IPS DF 19.7 (cell line): Measurements from ENCODE around the gene LSM3.
A peak's percentile ranks its signal among the peaks of the same experiment; 100 is the strongest.

Source experiments
- DNase-seq: peaks from one replicate; pipeline ENCODE4 v3.0.0-alpha.2; 2013; ENCODE audit warnings: low read depth, low spot score

The LSM3 gene

DNA sequence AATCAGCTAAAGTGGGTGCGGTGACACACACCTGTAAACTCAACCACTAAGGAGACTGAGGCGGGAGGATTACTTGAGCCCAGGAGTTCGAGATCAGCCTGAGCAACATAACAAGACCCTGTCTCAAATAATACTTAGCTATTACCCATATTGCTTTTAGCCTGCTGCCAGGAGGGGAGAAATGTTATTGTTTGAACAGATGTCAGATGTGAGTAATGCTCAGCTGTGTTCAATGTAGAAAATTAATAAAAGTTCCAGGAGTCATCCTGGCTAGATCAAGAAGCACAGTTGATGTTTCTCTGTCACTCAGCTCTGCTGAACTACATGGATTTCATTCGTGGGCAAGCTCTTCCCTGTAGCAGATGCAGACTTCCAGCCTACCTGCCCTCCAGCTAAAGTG, 22.2 kb downstream of the LSM3 start:
- no peak for DNase-seq

DNA sequence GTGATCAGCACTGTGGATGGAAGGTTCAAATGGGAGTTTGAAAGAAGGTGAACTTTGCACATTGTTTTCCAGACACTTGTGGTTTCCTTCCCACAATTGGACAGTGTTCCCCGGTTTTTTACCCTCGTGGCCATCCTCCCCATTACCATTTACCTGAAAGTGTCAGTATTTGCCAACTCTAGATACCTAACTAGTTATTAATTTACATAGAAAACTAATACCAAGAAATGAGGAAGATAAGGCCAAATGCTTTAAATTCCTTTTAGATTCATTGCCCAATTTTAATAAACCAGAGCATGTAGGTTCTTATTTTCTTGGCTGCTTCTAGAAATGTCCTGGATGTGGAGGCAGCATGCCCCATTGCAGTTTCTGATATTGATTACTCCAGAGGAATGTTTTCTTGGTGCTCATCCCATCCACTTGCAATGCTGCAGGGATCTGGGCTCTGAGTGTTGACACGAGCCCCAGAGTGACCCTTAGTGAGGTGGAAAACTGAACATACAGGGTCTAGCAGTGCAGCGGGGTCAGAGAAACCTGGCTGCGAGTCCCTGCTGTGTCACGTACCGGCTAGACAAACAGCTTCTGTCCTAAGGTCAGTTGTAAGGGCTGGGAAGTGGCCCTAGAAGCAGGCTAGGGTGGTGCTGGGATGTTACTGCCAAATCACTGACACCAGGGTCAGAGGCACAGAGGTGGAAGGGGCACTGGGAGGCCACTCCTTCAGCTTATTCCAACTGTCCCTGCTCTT, 23.5 kb downstream of the LSM3 start:
- DNase-seq = no peak

DNA sequence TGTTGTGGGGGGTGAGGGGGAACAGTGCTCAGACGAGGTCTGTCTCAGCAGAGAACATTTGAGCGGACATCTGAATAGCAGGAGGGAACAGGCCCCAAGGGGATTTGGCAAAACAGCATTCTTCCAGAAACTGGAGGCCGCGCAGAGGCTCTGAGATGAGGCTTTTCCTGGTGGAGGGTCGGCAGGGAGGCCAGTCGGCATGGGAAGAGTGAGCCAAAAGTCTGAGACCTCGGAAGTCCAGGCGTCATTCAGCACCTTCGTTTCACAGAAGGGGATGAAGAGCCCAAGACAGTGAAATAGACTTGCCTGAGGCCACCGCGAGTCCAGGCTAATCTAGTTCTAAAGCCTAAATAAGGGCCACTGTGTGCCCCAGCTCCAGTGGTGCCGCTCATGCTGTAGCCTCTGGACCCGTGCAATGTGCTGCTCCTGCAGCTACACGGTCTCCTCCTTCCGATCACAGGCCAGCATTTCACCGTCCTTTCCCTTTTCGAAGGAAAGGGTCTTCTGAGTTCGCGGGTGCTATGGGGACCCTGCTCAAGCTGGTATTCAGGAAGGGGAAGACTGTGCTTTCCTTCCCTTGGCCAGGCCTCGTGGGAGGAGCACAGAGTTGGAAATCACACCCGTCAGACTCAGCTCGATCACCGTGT, 24.4 kb downstream of the LSM3 start:
- DNase-seq = no peak

DNA sequence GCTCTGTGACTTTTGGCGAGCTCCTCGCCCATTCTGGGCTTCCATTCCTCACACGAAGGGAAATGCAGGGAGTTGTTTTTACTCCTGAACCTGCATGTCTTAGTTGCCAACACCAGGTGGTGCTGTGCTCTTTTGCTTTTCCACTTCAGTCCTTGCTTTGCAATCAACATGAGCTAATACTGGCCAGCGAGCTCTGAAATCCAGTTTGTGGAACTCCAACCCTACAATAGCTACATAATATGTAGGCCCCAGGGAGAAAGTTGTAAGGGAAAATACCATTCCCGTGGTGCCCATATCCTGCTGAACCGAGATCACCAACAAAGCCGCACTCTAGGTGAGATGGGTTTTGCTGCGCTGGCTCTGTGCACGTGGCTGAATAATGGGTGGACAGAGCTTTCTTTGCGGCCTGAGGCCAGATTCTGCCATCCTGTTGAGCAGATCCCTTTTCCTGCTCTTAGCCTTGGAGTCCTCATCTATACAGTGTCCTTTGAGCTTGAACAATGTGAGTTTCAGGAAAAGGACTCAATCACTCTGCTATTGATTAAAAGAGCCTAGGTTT, 25.0 kb downstream of the LSM3 start:
- peak; percentile 45 for DNase-seq

DNA sequence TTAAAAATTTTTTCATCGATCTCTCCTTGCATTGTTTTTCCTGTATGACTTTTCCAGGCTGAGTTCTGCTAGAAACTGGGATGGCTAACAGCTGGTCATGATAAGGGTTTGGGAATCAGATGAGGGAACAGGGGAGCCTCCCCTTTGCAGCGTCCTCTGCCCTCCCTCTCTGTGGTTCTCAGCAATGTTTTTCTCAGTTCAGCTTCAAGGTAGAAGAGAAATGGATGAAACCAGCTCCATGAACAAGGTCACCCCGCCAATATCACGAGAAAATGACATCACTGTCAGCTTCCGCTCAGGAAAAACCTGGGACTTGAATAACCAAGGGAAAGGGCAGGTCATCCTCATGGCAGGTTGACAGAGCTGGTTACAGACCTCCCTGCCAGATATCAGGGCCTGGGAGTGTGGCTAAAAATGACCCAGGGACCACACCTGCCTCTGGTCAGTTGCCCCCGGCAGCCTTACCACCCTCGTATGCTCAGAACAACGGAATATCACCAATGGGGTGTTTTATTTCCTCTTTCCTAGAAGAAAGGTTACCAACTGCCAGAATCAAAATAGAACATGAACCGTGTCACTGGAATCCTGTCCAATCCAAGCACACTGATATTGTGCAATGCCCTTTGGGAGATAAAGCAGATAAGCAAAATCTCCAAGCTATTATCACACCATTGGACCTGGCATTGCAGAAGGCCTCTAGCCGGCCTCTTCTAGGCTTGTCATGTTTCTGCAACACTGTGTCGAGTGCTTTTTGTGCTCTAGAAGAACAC, 26.1 kb downstream of the LSM3 start:
- DNase-seq = no peak

DNA sequence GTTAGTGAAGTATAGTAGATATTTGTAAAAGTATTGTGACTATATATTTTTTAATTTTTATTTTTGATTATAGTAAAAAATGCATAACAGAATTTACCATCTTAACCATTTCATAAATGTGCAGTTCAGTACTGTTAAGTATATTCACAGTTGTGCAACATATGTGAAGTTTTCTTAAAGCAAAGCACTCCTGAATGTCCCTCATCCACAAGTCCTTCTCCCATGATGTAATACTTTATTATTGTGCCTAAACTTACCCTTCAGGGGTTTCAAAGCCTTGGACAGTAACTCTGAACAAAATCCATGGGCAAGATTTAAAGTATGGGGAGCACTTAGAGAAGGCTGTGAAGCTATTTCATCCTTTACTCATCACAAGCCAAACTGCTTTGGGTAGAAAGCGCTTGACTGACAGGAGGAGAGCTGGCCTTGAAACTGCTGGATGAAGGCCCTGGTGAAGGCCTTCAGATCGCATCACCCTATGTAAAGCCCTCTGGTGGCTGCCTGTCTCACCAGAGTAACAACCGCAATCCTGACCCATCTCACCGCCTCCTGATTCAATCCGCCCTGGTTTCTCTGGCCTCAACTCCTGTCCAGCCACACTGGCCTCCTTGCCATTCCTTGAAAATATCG, 28.0 kb downstream of the LSM3 start:
- DNase-seq = no peak

DNA sequence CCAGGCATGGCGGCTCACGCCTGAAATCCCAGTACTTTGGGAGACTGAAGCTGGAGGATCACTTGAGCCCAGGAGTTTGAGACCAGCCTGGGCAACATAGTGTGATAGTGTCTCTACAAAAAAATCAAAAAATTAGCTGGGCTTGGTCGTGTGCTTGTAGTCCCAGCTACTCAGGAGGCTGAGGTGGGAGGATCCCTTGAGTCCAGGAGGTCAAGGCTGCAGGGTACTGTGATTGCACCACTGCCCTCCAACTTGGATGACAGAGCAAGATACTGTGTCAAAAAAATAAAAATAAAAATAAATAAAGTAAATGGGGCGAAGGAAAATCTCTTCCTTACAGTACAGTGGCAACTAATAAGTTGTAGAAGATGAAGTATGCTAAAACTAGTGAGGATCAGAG, 29.6 kb downstream of the LSM3 start:
- no peak for DNase-seq

DNA sequence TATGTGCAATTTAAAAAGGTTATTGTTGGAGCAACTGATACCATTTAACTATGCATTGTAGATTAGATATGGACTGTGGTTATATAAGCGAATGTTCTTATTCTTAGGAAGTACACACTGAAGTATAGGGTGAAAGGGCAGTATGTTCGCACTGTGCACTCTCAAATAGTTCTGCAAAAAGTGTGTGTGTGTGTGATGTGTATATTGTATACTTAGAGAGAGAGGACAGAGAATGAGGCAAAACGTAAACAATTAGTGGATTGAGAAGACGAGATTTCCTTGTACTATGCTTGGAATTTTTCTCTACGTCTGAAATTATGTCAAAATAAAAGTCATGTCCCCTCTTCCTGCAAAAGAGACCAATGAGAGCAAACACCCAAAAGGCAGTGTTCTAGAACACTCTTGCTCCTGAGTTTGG, 30.4 kb downstream of the LSM3 start:
- DNase-seq = no peak

DNA sequence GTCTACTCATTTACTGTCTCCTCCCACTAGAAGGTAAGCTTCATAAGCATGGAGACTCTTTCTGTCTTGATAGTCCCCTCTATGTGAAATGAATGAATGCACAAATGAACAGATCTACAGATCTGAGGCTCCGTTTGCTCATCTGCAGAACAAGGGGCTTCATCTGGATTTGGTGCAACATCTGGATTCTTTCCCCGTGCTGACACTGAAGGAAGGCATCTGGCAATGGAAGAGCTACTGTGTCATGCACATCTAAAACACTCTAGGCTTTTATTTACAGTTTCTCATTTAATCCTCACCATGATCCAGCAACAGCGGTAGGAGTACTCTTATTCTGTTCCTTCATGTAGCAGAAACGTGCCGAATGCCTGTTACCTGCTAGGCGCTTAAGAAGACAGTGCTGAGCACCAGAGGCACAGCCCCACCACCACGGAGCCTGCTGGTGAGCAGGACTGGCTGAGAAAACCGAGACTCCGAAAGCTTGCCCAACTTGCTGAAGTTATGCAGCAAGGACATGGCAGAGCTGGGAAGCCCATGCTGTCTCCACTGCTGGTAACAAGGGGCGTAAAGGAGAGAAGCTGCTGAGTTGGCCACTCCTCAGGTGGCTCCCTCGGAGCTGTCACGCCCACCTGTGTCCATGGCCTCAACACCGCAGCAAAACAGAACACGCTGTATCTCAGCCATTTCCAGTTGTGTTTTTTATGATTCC, 31.1 kb downstream of the LSM3 start:
- DNase-seq = no peak

DNA sequence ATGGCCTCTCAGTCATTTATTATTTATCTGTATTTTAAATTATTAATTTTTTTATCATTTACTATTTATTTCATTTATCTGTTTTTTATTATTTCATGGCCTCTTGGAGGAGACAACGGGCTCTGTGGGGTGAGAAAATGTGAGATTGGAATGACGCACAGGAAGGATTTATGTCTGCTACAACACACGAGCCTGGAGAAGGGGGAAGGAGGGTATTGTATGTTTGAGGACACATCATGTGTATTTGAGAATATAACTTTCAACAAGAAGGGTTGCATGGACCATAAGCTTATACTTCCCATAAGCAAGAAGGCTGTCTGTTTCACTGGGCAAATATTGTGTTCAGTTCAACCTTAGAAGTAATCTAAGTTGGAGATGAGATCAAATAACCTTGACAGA, 31.7 kb downstream of the LSM3 start:
- no peak for DNase-seq

DNA sequence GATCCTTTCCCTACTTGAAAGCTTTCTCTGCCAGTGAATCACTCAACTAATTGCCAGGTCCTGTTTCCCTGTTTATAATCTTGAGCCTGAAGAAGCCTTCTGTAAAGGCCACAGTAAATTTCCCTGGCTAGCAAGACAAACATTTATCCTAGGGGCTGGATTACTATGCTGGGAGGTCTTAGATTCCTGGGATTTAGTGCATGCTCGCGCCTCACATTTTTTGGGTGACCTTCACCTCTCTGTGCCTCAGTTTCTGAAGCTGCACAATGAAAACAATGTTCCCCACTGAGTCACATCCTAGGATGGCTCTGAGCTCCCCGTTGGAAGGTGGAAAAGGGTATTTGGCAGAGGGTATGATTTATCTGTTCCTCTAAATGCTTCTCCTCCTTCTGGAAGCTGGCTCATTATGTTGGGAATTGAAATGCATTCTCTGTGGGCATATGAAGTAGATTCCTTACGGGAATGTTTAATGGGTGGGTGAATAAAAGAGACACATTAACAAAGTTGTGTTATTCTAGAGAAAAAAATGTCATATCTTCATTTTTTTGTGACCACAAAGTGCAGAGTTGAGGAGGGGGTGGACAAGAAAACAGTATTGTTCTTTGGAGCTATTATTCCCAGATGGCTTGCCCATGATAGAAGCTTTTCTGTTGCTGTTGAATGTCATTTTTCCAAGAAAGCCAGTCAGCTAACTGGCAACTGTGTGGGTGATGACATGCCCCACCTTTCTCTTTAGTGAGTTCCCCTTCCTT, 32.4 kb downstream of the LSM3 start:
- no peak for DNase-seq

DNA sequence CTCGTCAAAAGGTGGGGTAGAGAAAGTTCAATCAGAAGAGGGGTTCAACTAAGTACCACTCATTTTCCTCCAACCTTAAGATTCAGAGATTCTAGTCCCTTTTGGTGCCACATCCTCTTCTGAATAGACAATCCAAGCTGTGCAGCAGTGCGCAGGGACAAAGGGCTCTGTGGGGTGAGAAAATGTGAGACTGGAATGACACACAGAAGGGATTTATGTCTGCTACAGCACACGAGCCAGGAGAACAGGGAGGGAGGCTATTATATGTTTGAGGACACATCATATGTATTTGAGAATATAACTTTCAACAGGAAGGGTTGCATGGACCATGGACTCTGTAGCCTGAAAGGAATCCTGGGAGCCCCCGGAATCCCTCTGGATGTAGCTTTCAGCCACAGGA, 33.0 kb downstream of the LSM3 start:
- no peak for DNase-seq

DNA sequence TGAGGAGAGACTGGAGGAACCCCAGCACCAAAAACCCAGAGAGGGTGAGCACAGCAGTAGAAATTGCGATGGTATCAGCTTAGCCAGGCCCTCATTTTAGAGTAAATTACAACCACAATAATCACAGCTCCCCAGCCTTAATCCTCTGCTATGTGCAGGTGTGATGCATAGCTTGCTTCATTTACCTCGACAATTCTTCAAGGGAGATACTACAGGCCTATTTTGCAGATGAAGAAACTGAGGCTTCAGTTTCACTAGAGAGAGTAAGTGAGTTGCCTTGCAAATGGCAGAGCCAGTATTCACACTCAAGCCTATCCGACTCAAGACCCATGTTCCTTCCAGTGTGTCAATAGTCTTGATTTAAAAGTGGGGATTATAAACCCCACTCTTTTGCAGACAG, 33.4 kb downstream of the LSM3 start:
- DNase-seq = no peak

DNA sequence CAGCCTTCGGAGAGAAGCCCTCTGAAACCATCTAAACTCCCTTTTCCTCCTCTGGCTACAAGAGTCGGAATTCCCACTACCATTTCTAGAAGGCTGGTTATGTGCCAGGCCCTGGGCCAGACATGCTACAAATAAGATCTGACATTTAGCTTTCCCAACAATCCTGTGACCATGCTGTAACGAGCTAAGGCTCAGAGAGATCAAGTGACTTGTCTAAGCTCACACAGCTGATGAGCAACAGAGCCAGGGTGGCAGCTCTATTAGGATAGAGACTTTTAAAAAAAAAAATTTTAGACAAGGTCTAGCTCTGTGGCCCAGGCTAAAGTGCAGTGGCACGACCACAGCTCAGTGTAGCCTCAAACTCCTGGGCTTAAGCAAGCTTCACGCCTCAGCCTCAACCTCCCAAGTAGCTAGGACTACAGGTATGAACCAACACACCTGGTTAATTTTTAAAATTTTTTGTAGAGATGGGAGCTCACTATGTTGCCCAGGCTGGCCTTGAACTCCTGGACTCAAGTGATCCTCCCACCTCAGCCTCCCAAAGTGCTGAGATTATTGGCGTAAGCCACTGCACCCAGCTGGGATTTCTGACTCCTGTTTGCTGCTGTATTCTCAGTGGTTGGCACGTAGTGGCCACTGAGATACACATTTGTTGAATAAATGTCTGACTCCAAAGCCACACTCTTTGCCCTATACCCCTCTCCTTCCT, 34.6 kb downstream of the LSM3 start:
- no peak for DNase-seq

DNA sequence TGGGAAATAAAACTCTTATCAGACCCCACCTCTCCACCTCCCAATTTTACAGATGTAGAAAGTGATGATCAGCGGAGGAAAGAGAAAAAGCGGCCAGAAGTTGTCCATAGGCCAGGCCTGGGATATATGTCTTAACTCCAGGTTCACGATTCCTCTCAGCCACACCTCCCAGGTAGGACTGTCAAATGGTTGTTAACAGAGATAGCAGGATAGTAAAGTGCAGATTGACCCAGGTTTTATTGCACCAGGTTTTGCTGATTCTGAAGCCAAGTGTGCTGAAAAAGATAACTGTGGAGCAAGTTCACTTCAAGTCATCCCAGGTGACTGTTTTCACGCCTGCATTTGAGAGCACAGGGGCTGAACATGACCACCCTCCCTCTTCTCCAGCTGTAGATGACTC, 36.1 kb downstream of the LSM3 start:
- no peak for DNase-seq

DNA sequence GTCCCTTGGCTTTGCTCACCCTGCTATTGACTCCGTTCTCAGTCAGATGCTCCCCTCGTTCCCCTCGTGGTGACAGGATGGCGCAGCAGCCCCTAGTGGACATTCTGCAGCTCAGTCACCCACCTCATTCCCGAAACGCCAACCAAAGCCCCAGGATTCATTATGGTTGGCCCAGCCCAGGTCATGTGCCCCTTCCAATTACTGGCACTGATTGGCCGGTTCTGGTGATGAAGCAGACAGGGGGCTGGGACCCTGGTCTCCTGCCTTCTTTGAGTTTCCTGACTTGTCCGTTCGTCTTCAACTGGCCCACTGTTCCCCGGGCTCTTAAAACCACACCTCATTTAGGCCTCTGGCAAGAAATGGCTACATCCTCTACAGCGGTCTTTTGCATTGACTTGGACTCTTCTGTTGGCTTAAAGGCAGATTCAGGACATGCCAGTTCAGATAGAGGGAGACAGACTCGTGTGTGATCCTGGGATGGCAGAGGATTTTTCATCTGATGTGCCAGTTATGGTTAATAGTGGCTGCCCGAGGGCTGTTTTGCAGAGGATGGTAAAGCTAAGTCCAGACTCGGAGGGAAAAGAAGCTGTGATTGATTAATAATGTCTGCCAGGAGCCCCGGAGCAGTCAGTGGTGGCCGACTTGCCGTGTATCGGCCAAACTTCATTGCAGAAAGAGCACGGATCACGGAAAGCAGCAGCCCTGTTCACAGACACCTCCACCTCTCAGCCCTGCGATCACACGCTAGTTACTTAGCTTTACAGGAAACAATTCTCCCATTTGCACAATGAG, 37.8 kb downstream of the LSM3 start:
- DNase-seq = peak; percentile 92

DNA sequence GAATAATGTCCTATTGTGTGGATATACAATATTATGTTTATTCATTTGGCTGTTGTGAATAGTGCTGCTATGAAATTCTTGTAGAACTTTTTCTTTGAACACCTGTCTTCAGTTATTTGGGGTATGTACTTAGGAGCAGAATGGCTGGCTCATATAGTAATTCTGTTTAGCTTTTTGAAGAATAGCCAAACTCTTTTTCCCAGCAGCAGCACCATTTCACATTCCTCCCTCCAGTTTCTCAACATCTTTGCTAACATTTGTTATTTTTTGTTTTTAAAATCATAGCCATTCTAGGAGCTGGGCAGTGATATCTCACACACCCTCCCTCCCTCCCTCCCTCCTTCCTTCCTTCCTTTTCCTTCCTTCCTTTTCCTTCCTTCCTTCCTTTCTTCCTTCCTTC, 39.7 kb downstream of the LSM3 start:
- DNase-seq = no peak

DNA sequence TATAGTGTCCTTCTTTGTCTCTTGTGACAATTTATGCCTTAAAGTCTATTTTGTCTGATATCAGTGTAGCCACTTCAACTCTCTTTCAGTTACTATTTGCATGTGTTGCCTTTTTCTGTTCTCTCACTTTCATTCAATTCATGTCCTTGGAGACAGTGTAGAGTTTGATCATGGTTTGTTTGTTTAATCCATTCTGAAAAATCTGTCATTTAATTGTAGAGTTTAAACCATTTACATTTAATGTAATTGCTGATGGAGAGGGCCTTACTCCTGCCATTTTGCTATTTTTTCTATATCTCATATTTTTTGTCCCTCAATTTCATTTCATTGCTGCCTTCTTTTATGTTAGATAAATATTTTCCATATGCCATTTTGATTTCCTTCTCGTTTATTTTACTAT, 42.3 kb downstream of the LSM3 start:
- DNase-seq = no peak

DNA sequence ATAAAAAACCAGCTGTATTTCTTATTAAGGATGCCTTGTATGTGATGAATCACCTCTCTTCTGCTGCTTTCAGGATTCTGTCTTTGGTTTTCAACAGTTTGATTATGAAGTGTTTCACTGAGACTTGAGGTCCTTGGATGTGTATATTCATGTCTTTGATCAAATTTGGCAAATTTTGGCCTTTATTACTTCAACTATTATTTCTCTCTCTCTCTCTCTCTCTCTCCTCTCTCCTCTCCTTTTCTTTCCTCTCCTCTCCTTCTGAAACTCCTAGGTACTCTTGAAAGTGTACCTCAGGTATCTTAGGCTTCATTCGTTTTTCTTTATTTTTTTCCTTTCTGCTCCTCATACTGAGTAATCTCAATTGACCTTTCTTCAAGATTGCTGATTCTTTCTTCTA, 43.3 kb downstream of the LSM3 start:
- DNase-seq = no peak
